Endothelial cell of umbilical vein (primary cell): Measurements from ENCODE around the gene RAP1GAP. TPM values are rescaled to one million over a fixed set of nuclear protein-coding genes. Genes with fewer than 3 reads are reported as not detected.

Experiments
- BruUV-seq: library from RNA; stranded (reverse); fragments of 400-500 nt; replicated peaks from 2 replicates; lab custom pipeline; 2021; lab: Mats Ljungman, UMichigan
- CTCF ChIA-PET: fragments of 300-600, 350-600 bp; sonication (Branson Sonifier 250); formaldehyde crosslinking; loops from one replicate; lab custom pipeline; 2021; ENCODE audit warnings: antibody characterized with exemption, inconsistent platforms; lab: Charles Lee
- POLR2A ChIA-PET: fragments of 300-600, 350-600 bp; sonication (Branson Sonifier 250); formaldehyde crosslinking; loops from one replicate; lab custom pipeline; 2021; ENCODE audit warnings: antibody characterized with exemption, inconsistent platforms; lab: Charles Lee
- DNase-seq: peaks from one replicate; pipeline ENCODE4 v3.0.0-alpha.2; 2011; ENCODE audit warnings: low read depth, low spot score
- FAIRE-seq: peaks from 2 replicates; lab custom pipeline; 2011; peaks lifted over from hg19 to GRCh38; lab: Jason Lieb, UNC
- H2AFZ ChIP-seq: 2 replicates; pipeline ENCODE4 v1.6.0; 2012; ENCODE audit warnings: low read depth, low read length, control low read depth, inconsistent platforms
- H3K27ac ChIP-seq: 2 replicates; pipeline ENCODE4 v1.5.1; 2011; ENCODE audit warnings: low read depth, mild to moderate bottlenecking, control low read depth, low read length, moderate library complexity; ENCODE audit not compliant: insufficient read depth
- H3K27me3 ChIP-seq, 2 experiments: 2 replicates each; pipeline versions ENCODE4 v1.6.0 to v1.6.1; 2011; ENCODE audit warnings: low read length in 2 of 2, mixed read lengths in 1 of 2; ENCODE audit not compliant: control insufficient read depth in 2 of 2, insufficient read depth in 2 of 2
- H3K36me3 ChIP-seq, 2 experiments: 2 replicates in 1 of 2; 3 replicates in 1 of 2; pipeline ENCODE4 v1.5.1; 2011; ENCODE audit warnings: low read length in 2 of 2, mild to moderate bottlenecking in 1 of 2, moderate library complexity in 1 of 2; ENCODE audit not compliant: control insufficient read depth in 2 of 2, insufficient read depth in 2 of 2; ENCODE audit errors: extremely low read depth in 1 of 2
- H3K4me1 ChIP-seq: 3 replicates; pipeline ENCODE4 v1.5.1; 2011; ENCODE audit warnings: mild to moderate bottlenecking, low read length; ENCODE audit not compliant: control insufficient read depth, insufficient read depth; ENCODE audit errors: extremely low read depth
- H3K4me2 ChIP-seq: 2 replicates; pipeline ENCODE4 v1.6.1; 2011; ENCODE audit warnings: low read length, control low read depth, mixed read lengths; ENCODE audit not compliant: insufficient read depth
- H3K4me3 ChIP-seq, 3 experiments: fragments of 200-600 bp in 1 of 3; sonication (generic), shearing (Covaris generic) in 1 of 3; replicated peaks in 1 of 3; 2 replicates each; pipeline ENCODE4 v1.5.1; 2011 to 2016; ENCODE audit warnings: control low read depth in 3 of 3, low read length in 3 of 3, mild to moderate bottlenecking in 2 of 3, inconsistent platforms in 1 of 3, low read depth in 1 of 3, moderate library complexity in 1 of 3; ENCODE audit not compliant: insufficient read depth in 1 of 3
- H3K79me2 ChIP-seq: 2 replicates; pipeline ENCODE4 v1.6.0; 2012; ENCODE audit warnings: low read length, inconsistent platforms; ENCODE audit not compliant: control insufficient read depth, insufficient read depth
- H3K9ac ChIP-seq: replicated peaks from 2 replicates; pipeline ENCODE3; 2011; ENCODE audit warnings: low read length, control low read depth; ENCODE audit not compliant: insufficient read depth; ENCODE audit errors: extremely low read depth
- H3K9me1 ChIP-seq: replicated peaks from 3 replicates; pipeline ENCODE4 v1.6.0; 2011; ENCODE audit warnings: mild to moderate bottlenecking, low read length; ENCODE audit not compliant: control insufficient read depth, insufficient read depth; ENCODE audit errors: extremely low read depth
- H3K9me3 ChIP-seq: replicated peaks from 2 replicates; pipeline ENCODE4 v1.5.1; 2012; ENCODE audit warnings: low read length, inconsistent platforms; ENCODE audit not compliant: control insufficient read depth, insufficient read depth
- H4K20me1 ChIP-seq: replicated peaks from 2 replicates; pipeline ENCODE3; 2011; ENCODE audit warnings: mild to moderate bottlenecking, low read length; ENCODE audit not compliant: control insufficient read depth, insufficient read depth; ENCODE audit errors: extremely low read depth
- CTCF ChIP-seq, 2 donors: IDR thresholded peaks; 1 replicate in 1 of 2; 2 replicates in 1 of 2; pipeline ENCODE4 v1.5.1; 2011; ENCODE audit warnings: low read length in 2 of 2, mild to moderate bottlenecking in 2 of 2, moderate library complexity in 2 of 2, control low read depth in 1 of 2, inconsistent platforms in 1 of 2, low read depth in 1 of 2; ENCODE audit not compliant: insufficient read depth in 1 of 2; ENCODE audit errors: extremely low read depth in 1 of 2
- EZH2 ChIP-seq: IDR thresholded peaks from 2 replicates; pipeline ENCODE4 v1.6.1; 2012; ENCODE audit warnings: borderline replicate concordance, low read depth, mild to moderate bottlenecking, moderate library complexity, low read length, inconsistent platforms; ENCODE audit not compliant: severe bottlenecking
- FOS ChIP-seq: IDR thresholded peaks from 2 replicates; pipeline ENCODE4 v1.6.1; 2011; ENCODE audit warnings: mild to moderate bottlenecking, low read length, moderate library complexity, borderline replicate concordance; ENCODE audit not compliant: insufficient read depth
- GATA2 ChIP-seq: IDR thresholded peaks from 2 replicates; pipeline ENCODE4 v1.7.0; 2011; ENCODE audit warnings: low read depth, mild to moderate bottlenecking, moderate library complexity, mixed read lengths, low read length; ENCODE audit not compliant: insufficient read length, insufficient read depth
- JUN ChIP-seq: IDR thresholded peaks from 2 replicates; pipeline ENCODE4 v1.6.1; 2011; ENCODE audit warnings: borderline replicate concordance, low read depth; ENCODE audit not compliant: insufficient read length, insufficient read depth
- MYC ChIP-seq: IDR thresholded peaks from one replicate; pipeline ENCODE4 v1.6.1; 2011; ENCODE audit warnings: mild to moderate bottlenecking, low read depth, low read length
- POLR2A ChIP-seq: IDR thresholded peaks from 2 replicates; pipeline ENCODE4 v1.6.1; 2012; ENCODE audit warnings: low read depth, mild to moderate bottlenecking, control low read depth, low read length
- POLR2AphosphoS5 ChIP-seq: IDR thresholded peaks from 2 replicates; pipeline ENCODE4 v1.6.1; 2012; ENCODE audit warnings: low read depth, mild to moderate bottlenecking, control low read depth, low read length, moderate library complexity; ENCODE audit not compliant: insufficient read depth
- dilution Hi-C: fragments of 300-500 bp; cut with MboI; formaldehyde crosslinking; loops from one replicate; pipeline ENCODE4 v1.15.0; 2019; ENCODE audit warnings: low sequenced_read_pairs; ENCODE audit not compliant: extremely low pct_ligation_motif_present
- intact Hi-C: fragments of 100-400 bp; cut with micrococcal nuclease; formaldehyde crosslinking; loops from one replicate; pipeline ENCODE4 v1.10.0; 2022
- polyA plus RNA-seq, 4 experiments: library from polyadenylated mRNA; depleted of rRNA in 3 of 4; stranded (reverse) in 3 of 4; unstranded in 1 of 4; fragments of >200 nt; gene quantifications; 2 replicates each; pipeline versions ENCODE4 v1.2.1 to v1.2.3, GENCODE V29; 2011 to 2012; ENCODE audit warnings: missing spikeins in 1 of 4
- total RNA-seq: library from RNA; stranded (reverse); gene quantifications from 2 replicates; pipeline ENCODE4 v1.2.3, GENCODE V29; 2021
- TF ChIP-seq, protein P1 (sequence below): IDR thresholded peaks from 2 replicates; pipeline ENCODE4 v1.6.1; 2011; ENCODE audit not compliant: insufficient read depth, insufficient read length

The RAP1GAP gene
- total and polyA plus RNA-seq, 2 donors (not counting 3 experiments of a cell fraction or from before 2014, with no cell fraction given): 0.07 to 0.20 TPM

DNA sequence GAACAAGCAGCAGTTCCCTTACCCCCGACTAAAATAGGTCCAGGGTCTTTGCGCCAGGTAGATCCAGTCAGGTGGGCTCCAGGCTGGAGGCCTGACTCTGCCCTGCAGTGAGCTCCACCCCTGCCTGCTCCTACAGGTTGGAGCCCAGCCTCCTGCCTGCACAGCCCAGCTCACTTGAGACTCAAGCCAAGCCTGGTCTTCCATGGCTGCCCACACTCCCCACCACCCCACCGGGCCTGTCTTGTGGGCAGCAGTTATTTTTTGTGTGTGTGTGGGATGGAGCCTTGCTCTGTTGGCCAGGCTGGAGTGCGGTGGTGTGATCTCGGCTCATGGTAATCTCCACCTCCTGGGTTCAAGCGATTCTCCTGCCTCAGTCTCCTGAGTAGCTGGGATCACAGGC, 28.5 kb downstream of the RAP1GAP start:
- Histone ChIP-seq H3K9me1 (no peaks in the 10 kb centered on the region), H4K20me1 (no peaks in the 10 kb centered on the region), H3K27ac (no peak overlapping the region), H3K9me3 (no peaks in the 10 kb centered on the region), H3K27me3 (peaks cover 0 to 3% of the 10 kb centered on the region in 2 experiments), H2AFZ (no peak overlapping the region), H3K36me3 (no peaks in the 10 kb centered on the region), H3K4me1 (no peaks in the 10 kb centered on the region), H3K9ac (no peak overlapping the region), H3K4me3 (no peak overlapping the region), H3K4me2 (no peak overlapping the region), H3K79me2 (no peaks in the 10 kb centered on the region)
- dilution Hi-C loops (no loop called here), intact Hi-C loops (no loop called here)
- FAIRE-seq (no peak), DNase-seq (no peak)
- no peak for TF ChIP-seq POLR2A
- ChIA-PET POLR2A (no interaction called here), CTCF (interaction anchor here (1.0 to 2.0 kb wide), 3 partner anchors 10 to 270 kb away, joined by 3 to 5 read pairs (median 3); no protein-coding TSS in a partner anchor)
- BruUV-seq: no TSS peak

GRCh38 chr1:21639594-21640041, 29.5 kb downstream of the RAP1GAP start:
- TF ChIP-seq POLR2A (no peak), CTCF (IDR thresholded peaks at IDR 0.05; ENCODE audit: extremely low read depth in 1 of 2, insufficient read depth in 1 of 2, low read depth in 1 of 2, low read length in 2 of 2) (no peak), POLR2AphosphoS5 (no peak), MYC (no peak), JUN (no peak), GATA2 (no peak), EZH2 (no peak), FOS (no peak)
- TF ChIP-seq, protein P1, sequence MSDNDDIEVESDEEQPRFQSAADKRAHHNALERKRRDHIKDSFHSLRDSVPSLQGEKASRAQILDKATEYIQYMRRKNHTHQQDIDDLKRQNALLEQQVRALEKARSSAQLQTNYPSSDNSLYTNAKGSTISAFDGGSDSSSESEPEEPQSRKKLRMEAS: no peak
- Histone ChIP-seq H3K27me3 (peaks cover 0 to 3% of the 10 kb centered on the region in 2 experiments), H3K79me2 (no peaks in the 10 kb centered on the region), H3K36me3 (no peaks in the 10 kb centered on the region), H3K4me3 (no peak overlapping the region), H3K9me1 (no peaks in the 10 kb centered on the region), H3K27ac (no peak overlapping the region), H4K20me1 (no peaks in the 10 kb centered on the region), H3K9ac (no peak overlapping the region), H2AFZ (no peak overlapping the region), H3K4me2 (no peak overlapping the region), H3K9me3 (no peaks in the 10 kb centered on the region), H3K4me1 (no peaks in the 10 kb centered on the region)
- FAIRE-seq (no peak), DNase-seq (no peak)
- ChIA-PET POLR2A (no interaction called here), CTCF (interaction anchor here (1.0 kb wide), 1 partner anchor 19 kb away, joined by 3 read pairs; no protein-coding TSS in a partner anchor)
- intact Hi-C loops (no loop called here), dilution Hi-C loops (no loop called here)
- BruUV-seq: no TSS peak
